Cardiac fibroblast (primary cell): Measurements from ENCODE around the gene STX3.
"Not testable (repeated sequence)": the region's sequence is repeated elsewhere in the genome, so short reads cannot be mapped to it uniquely, and the experiment has no call there.

ENCODE experiments used
- DNase-seq, 2 donors: peaks; one replicate each; pipeline versions ENCODE4 v3.0.0 to v3.0.0-alpha.2; 2010; ENCODE audit warnings: low read depth in 2 of 2
- H3K4me3 ChIP-seq, 2 donors: replicated peaks in 1 of 2; 1 replicate in 1 of 2; 2 replicates in 1 of 2; pipeline ENCODE4 v1.5.1; 2011; ENCODE audit warnings: low read depth in 2 of 2, low read length in 2 of 2, mild to moderate bottlenecking in 2 of 2, moderate library complexity in 1 of 2
- TF ChIP-seq, protein P1 (sequence below): IDR thresholded peaks from one replicate; pipeline ENCODE4 v1.5.1; 2011; ENCODE audit warnings: low read depth, mild to moderate bottlenecking, low read length, inconsistent platforms

Gene STX3

GRCh38 chr11:59841514-59841913 lies 86.3 kb downstream of the STX3 start:
- TF ChIP-seq, protein P1, sequence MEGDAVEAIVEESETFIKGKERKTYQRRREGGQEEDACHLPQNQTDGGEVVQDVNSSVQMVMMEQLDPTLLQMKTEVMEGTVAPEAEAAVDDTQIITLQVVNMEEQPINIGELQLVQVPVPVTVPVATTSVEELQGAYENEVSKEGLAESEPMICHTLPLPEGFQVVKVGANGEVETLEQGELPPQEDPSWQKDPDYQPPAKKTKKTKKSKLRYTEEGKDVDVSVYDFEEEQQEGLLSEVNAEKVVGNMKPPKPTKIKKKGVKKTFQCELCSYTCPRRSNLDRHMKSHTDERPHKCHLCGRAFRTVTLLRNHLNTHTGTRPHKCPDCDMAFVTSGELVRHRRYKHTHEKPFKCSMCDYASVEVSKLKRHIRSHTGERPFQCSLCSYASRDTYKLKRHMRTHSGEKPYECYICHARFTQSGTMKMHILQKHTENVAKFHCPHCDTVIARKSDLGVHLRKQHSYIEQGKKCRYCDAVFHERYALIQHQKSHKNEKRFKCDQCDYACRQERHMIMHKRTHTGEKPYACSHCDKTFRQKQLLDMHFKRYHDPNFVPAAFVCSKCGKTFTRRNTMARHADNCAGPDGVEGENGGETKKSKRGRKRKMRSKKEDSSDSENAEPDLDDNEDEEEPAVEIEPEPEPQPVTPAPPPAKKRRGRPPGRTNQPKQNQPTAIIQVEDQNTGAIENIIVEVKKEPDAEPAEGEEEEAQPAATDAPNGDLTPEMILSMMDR = no peak
- no peak overlapping the region for H3K4me3 ChIP-seq
- DNase-seq = no peak

DNA sequence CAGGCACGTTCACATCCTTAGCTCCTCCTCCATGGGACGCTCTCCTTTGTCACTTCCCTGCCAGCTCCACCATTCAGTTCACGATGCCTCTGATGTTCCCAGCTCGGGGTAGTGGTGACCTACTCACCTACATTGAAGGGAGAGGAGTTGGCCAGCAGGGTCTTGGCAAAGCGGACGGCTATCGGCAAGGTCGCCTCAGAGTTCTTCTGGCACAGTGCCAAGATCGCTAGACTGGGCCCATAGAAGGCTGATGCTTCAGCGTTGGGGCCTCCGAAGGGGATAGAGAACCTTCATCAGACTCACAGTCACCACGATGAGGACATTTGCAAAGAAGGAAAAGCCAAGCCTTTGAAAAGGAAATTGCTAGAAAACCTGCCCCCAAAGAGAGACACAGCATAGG lies 87.1 kb downstream of the STX3 start:
- TF ChIP-seq, protein P1 = no peak
- DNase-seq = no peak
- no peak overlapping the region for H3K4me3 ChIP-seq

- H3K4me3 ChIP-seq = no peak within 1 kb of the TSS
- DNase-seq = no peak
- TF ChIP-seq, protein P1 = no peak
Observed at GRCh38 chr11:59845399-59845798, 90.2 kb downstream of the STX3 start, which contains the start of gene CBLIF. Gene CBLIF (minus strand): TSS chr11:59845499. CDS start chr11:59845453, 46 bp downstream.

- TF ChIP-seq, protein P1 = no peak
- no peak for DNase-seq
- no peak overlapping the region for H3K4me3 ChIP-seq
Observed at GRCh38 chr11:59846556-59846955, 91.4 kb downstream of the STX3 start.

DNA sequence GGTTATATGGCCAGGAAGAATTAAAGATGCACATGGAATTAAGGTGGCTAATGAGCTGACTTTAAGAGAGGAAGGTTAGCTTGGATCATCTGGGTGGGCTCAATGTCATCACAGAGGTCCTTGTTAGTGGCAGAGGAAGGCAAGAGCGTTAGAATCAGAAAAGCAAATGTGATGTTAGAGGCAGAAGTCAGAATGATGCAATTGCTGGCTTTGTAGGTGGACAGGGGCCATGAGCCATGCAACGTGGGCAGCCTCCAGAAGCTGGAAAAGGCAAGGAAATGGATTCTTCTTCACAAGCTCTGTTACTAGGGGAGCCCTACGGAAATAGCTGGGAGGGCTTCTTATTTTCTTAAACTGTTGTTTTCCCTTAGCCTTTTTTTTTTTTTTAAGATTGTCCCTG lies 92.5 kb downstream of the STX3 start:
- TF ChIP-seq, protein P1 = no peak
- DNase-seq = no peak
- H3K4me3 ChIP-seq = no peak overlapping the region

- H3K4me3 ChIP-seq, DNase-seq: not testable (repeated sequence)
Observed at GRCh38 chr11:59848439-59848838, 93.3 kb downstream of the STX3 start.

GRCh38 chr11:59849129-59849528 lies 94.0 kb downstream of the STX3 start:
- no peak overlapping the region for H3K4me3 ChIP-seq
- TF ChIP-seq, protein P1 = no peak
- DNase-seq = no peak

DNA sequence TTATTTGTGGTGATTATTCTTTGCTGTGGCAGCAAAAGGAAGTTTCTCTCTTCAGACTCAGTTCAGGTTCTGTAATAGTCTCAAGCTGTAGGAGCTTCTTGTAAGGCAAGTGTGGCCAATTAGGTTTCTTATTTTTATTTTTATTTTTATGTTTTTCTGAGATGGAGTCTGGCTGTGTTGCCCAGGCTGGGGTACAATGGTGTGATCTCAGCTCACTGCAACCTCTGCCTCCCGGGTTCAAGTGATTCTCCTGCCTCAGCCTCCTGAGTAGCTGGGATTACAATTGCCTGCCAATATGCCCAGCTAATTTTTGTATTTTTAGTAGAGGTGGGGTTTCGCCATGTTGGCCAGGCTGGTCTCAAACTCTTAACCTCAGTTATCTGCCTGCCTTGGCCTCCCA lies 94.4 kb downstream of the STX3 start:
- not testable (repeated sequence) for H3K4me3 ChIP-seq, DNase-seq

DNA sequence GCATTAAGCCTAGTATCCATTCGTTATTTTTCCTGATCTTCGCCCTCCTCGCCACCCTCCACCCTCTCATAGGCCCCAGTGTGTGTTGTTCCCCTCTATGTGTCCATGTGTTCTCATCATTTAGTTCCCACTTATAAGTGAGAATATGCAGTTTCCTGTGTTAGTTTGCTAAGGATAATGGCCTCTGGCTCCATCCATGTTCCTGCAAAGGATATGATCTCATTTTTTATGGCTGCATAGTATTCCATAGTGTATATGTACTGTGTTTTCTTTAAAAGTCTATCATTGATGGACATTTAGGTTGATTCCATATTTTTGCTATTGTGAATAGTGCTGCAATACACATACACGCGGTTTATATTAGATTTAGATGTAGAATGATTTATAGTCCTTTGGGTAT lies 96.2 kb downstream of the STX3 start:
- DNase-seq = not testable (repeated sequence)

More for the DNA sequence above, 96.2 kb downstream of the STX3 start:
- H3K4me3 ChIP-seq = not testable (repeated sequence)
